Brain microvascular endothelial cell (primary cell): ENCODE results near the gene UNC5CL.

Source experiments
- DNase-seq: peaks from one replicate; pipeline ENCODE4 v3.0.0-alpha.2; 2020
- H3K27ac ChIP-seq: fragments of 250-450 bp; sonication (Bioruptor Pico); 2 replicates; pipeline ENCODE4 v1.5.1; 2020; ENCODE audit warnings: mild to moderate bottlenecking, moderate library complexity
- H3K27me3 ChIP-seq: fragments of 250-450 bp; sonication (Bioruptor Pico); replicated peaks from 2 replicates; pipeline ENCODE4 v1.5.1; 2020; ENCODE audit warnings: mild to moderate bottlenecking
- H3K36me3 ChIP-seq: fragments of 250-450 bp; sonication (Bioruptor Pico); replicated peaks from 2 replicates; pipeline ENCODE4 v1.5.1; 2020; ENCODE audit warnings: mild to moderate bottlenecking
- H3K4me3 ChIP-seq: 2 replicates; pipeline ENCODE4 v1.5.1; 2011; ENCODE audit warnings: low read depth, mild to moderate bottlenecking, control low read depth, low read length, moderate library complexity
- CTCF ChIP-seq: IDR thresholded peaks from 2 replicates; pipeline ENCODE4 v1.5.1; 2011; ENCODE audit warnings: low read depth, mild to moderate bottlenecking, moderate library complexity, low read length, control low read depth, inconsistent platforms; ENCODE audit errors: missing control alignments
- in situ Hi-C: cut with HindIII; loops from 2 replicates; pipeline ENCODE4 v1.10.0; 2017; ENCODE audit warnings: low sequenced_read_pairs, low pct_ligation_motif_present

The UNC5CL gene

GRCh38 chr6:41051873-41052272 lies 12.9 kb upstream of the UNC5CL start:
- no peaks in the 10 kb centered on the region for H3K36me3 ChIP-seq
- H3K27me3 ChIP-seq, result no peaks in the 10 kb centered on the region
- no peak overlapping the region for H3K27ac ChIP-seq
- H3K4me3 ChIP-seq, result no peak overlapping the region
- no peak for TF ChIP-seq CTCF
- in situ Hi-C loops, result no loop called here
- no peak for DNase-seq

- in situ Hi-C loops, result no loop called here
- no peak overlapping the region for H3K27ac ChIP-seq
- no peak for TF ChIP-seq CTCF
- no peaks in the 10 kb centered on the region for H3K36me3 ChIP-seq
- no peaks in the 10 kb centered on the region for H3K27me3 ChIP-seq
- no peak overlapping the region for H3K4me3 ChIP-seq
- DNase-seq, result no peak
These were observed 11.5 kb upstream of the UNC5CL start for GRCh38 chr6:41050536-41050935.

- Histone ChIP-seq H3K27ac (no peak overlapping the region), H3K4me3 (no peak overlapping the region), H3K27me3 (no peaks in the 10 kb centered on the region), H3K36me3 (no peaks in the 10 kb centered on the region)
- no peak for DNase-seq
- in situ Hi-C loops, result no loop called here
- TF ChIP-seq CTCF, result no peak
These were observed 10.9 kb upstream of the UNC5CL start for GRCh38 chr6:41049955-41050354.

GRCh38 chr6:41049521-41049920 lies 10.5 kb upstream of the UNC5CL start:
- H3K4me3 ChIP-seq, result no peak overlapping the region
- in situ Hi-C loops, result no loop called here
- H3K27ac ChIP-seq, result no peak overlapping the region
- TF ChIP-seq CTCF, result no peak
- H3K27me3 ChIP-seq, result no peaks in the 10 kb centered on the region
- H3K36me3 ChIP-seq, result no peaks in the 10 kb centered on the region
- no peak for DNase-seq

GRCh38 chr6:41047745-41048732 lies 9.0 kb upstream of the UNC5CL start:
- Histone ChIP-seq H3K4me3 (no peak overlapping the region), H3K27me3 (no peaks in the 10 kb centered on the region), H3K27ac (no peak overlapping the region), H3K36me3 (no peaks in the 10 kb centered on the region)
- TF ChIP-seq CTCF, result no peak
- in situ Hi-C loops, result no loop called here
- no peak for DNase-seq
